ENCODE results near the gene DRC7.

The DRC7 gene

GRCh38 chr16:57661936-57662906, 32.4 kb upstream of the DRC7 start:
- TF ChIP-seq ZFX (IDR thresholded peaks at IDR 0.05; ENCODE audit: borderline replicate concordance), result no peak
- TF ChIP-seq CTCF (IDR thresholded peaks at IDR 0.05), result no peak
- H3K27ac ChIP-seq, result no peak overlapping the region

GRCh38 chr16:57663436-57663835, 31.2 kb upstream of the DRC7 start:
- H3K27ac ChIP-seq, result no peak overlapping the region
- TF ChIP-seq ZFX (IDR thresholded peaks at IDR 0.05; ENCODE audit: borderline replicate concordance) (no peak), CTCF (IDR thresholded peaks at IDR 0.05) (no peak)

GRCh38 chr16:57663917-57664661, 30.5 kb upstream of the DRC7 start:
- TF ChIP-seq ZFX (IDR thresholded peaks at IDR 0.05; ENCODE audit: borderline replicate concordance) (no peak), CTCF (IDR thresholded peaks at IDR 0.05) (no peak)
- H3K27ac ChIP-seq, result no peak overlapping the region

- TF ChIP-seq ZFX (IDR thresholded peaks at IDR 0.05; ENCODE audit: borderline replicate concordance), result no peak
- no peak for TF ChIP-seq CTCF (IDR thresholded peaks at IDR 0.05)
- H3K27ac ChIP-seq, result no peak overlapping the region
Measured at GRCh38 chr16:57664662-57665025, 30.0 kb upstream of the DRC7 start.

- TF ChIP-seq ZFX (IDR thresholded peaks at IDR 0.05; ENCODE audit: borderline replicate concordance), result no peak
- TF ChIP-seq CTCF (IDR thresholded peaks at IDR 0.05), result no peak
- no peak overlapping the region for H3K27ac ChIP-seq
Measured at GRCh38 chr16:57665541-57665940, 29.1 kb upstream of the DRC7 start.

GRCh38 chr16:57666353-57667047, 28.1 kb upstream of the DRC7 start:
- H3K27ac ChIP-seq, result no peak overlapping the region
- no peak for TF ChIP-seq CTCF (IDR thresholded peaks at IDR 0.05)
- TF ChIP-seq ZFX (IDR thresholded peaks at IDR 0.05; ENCODE audit: borderline replicate concordance), result no peak

Measured in 22Rv1 (cell line).